Dendritic cell treated with granulocyte-macrophage colony-stimulating factor and Interleukin-4, amounts not matched to agents 40 ng/mL and 50 ng/mL, for 4 days (primary cell): ENCODE results near the gene C1orf226.

Experiments
- H3K27ac Mint-ChIP-seq: one replicate; pipeline ENCODE4 v1.8.0; 2022; ENCODE audit warnings: mild to moderate bottlenecking, mixed read lengths
- H3K27me3 Mint-ChIP-seq: one replicate; pipeline ENCODE4 v1.8.0; 2022; ENCODE audit warnings: mild to moderate bottlenecking, mixed read lengths
- H3K36me3 Mint-ChIP-seq: one replicate; pipeline ENCODE4 v1.8.0; 2022; ENCODE audit warnings: low read depth, mixed read lengths
- H3K4me1 Mint-ChIP-seq: one replicate; pipeline ENCODE4 v1.8.0; 2022; ENCODE audit warnings: low read depth, mixed read lengths
- H3K4me3 Mint-ChIP-seq: one replicate; pipeline ENCODE4 v1.8.0; 2022; ENCODE audit warnings: mild to moderate bottlenecking, moderate library complexity, mixed read lengths
- H3K9me3 Mint-ChIP-seq: one replicate; pipeline ENCODE4 v1.8.0; 2022; ENCODE audit warnings: mixed read lengths
- intact Hi-C: fragments of 100-400 bp; cut with micrococcal nuclease; formaldehyde crosslinking; loops from one replicate; pipeline ENCODE4 v1.15.0; 2022

Gene C1orf226

DNA sequence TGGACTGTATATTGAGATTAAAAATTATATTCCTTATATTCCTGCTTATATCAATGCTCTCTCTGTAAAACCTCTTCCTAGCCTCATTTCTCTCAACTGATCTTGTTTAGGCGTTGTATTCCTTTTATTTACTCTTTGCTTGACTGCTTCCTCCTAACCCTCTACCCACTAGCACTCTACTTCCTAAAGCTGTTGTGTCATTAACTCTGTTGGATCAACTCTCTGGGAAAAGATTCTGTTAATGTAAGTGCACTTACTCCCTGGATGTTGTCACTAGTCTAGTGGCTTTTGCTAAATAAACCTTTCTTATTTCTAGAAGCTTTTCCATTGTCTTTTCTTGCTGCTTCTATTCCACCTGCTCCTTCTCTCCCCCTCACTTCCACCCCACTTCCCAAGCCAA is 11.4 kb upstream of the C1orf226 start:
- Mint-ChIP-seq H3K4me1 (no peaks in the 10 kb centered on the region), H3K9me3 (no peaks in the 10 kb centered on the region), H3K27ac (no peak overlapping the region), H3K27me3 (peaks cover 3% of the 10 kb centered on the region), H3K4me3 (no peak overlapping the region), H3K36me3 (no peaks in the 10 kb centered on the region)
- intact Hi-C loops = no loop called here

GRCh38 chr1:162370721-162371120 is 10.8 kb upstream of the C1orf226 start:
- H3K4me3 Mint-ChIP-seq = no peak overlapping the region

DNA sequence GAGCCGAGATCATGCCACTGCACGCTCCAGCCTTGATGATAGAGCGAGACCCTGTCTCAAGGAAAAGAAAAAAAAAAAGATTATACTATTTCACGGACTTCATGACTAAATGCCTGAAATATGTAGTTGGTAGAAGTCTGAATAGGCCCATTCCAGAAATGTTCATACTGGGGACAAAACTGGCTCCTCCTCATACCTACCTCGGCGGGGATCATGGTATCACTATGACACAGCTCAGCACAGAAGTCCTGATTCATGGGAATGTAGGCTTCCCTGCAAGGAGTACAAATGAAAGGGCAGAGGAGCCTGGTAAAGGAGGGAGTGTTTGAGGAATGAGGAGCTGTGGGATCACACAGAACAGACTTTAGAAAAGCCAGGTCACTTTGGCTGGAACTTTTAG is 9.9 kb upstream of the C1orf226 start:
- intact Hi-C loops = no loop called here
- no peaks in the 10 kb centered on the region for H3K27me3 Mint-ChIP-seq
- no peak overlapping the region for H3K27ac Mint-ChIP-seq

More at GRCh38 chr1:162370721-162371120, 10.8 kb upstream of the C1orf226 start:
- H3K36me3 Mint-ChIP-seq = no peaks in the 10 kb centered on the region
- no peaks in the 10 kb centered on the region for H3K4me1 Mint-ChIP-seq
- H3K27ac Mint-ChIP-seq = no peak overlapping the region
- intact Hi-C loops = no loop called here
- no peaks in the 10 kb centered on the region for H3K27me3 Mint-ChIP-seq
- H3K9me3 Mint-ChIP-seq = no peaks in the 10 kb centered on the region

DNA sequence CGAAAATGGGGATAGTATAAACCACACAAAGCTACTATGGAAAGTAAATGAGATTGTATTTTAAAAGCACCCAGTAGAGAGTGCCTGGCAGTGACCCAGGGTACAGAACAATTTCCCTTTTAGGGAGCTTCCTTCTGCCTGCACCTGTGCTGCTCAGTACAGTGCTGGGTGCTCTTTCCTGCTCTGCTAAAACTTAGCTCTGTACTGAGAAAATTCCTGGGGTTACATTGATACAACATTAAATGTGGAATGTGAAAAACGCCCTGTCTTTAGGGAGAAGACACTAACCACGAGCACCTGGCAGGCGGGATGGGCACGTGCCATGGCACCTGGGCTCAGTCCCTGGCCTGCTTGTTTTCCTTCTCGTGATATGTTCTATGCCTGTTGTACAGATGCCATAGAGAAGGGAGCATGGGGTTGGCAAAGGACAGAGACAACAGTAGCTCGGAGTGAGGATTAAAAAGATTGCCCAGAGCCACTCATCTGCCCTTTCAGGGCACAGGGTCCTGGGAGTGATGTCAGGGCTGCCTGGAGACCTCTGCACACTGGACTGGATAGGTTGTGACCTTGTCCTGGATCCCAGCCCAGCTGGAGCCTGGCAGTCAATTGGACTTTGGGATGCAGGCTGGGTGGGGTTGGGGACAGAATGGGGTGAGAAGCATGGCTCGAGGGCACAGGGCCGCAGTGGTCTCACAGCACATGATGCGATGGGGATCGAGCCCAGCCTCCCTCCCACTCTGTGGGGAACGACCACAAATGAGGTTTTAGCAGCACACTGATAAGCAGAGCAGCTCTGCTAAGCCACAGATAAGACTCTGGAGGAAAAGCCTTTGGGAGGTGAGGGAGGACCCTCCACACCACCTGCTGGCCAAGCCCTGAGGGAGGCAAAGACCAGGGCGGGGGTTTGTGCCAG is 9.1 kb upstream of the C1orf226 start:
- no peaks in the 10 kb centered on the region for H3K4me1 Mint-ChIP-seq
- no peaks in the 10 kb centered on the region for H3K9me3 Mint-ChIP-seq
- no peaks in the 10 kb centered on the region for H3K36me3 Mint-ChIP-seq
- intact Hi-C loops = no loop called here
- H3K27me3 Mint-ChIP-seq = no peaks in the 10 kb centered on the region
- no peak overlapping the region for H3K4me3 Mint-ChIP-seq
- no peak overlapping the region for H3K27ac Mint-ChIP-seq

More for the DNA sequence above, 9.9 kb upstream of the C1orf226 start:
- H3K36me3 Mint-ChIP-seq = no peaks in the 10 kb centered on the region
- no peaks in the 10 kb centered on the region for H3K9me3 Mint-ChIP-seq
- no peak overlapping the region for H3K4me3 Mint-ChIP-seq
- no peaks in the 10 kb centered on the region for H3K4me1 Mint-ChIP-seq

DNA sequence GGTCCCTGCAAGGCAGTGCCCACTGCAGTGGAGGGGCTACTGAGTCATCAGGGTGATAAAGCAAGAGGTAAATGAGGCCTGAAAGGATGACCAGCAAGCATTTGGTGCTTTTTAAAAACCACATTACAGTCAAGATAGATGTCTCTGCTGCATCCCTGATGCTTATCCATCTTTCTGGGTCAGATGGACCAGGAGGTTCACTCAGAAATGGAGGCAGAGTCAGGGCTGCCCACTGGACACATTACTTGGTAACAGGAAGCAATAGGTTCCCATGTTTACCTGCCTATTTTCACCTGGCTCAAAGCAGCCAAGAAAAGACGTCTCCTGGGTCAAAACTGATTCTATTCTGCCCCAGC is 8.5 kb upstream of the C1orf226 start:
- H3K4me3 Mint-ChIP-seq = no peak overlapping the region
- intact Hi-C loops = no loop called here
- H3K27ac Mint-ChIP-seq = no peak overlapping the region
- H3K36me3 Mint-ChIP-seq = no peaks in the 10 kb centered on the region
- no peaks in the 10 kb centered on the region for H3K4me1 Mint-ChIP-seq
- no peaks in the 10 kb centered on the region for H3K27me3 Mint-ChIP-seq
- no peaks in the 10 kb centered on the region for H3K9me3 Mint-ChIP-seq

DNA sequence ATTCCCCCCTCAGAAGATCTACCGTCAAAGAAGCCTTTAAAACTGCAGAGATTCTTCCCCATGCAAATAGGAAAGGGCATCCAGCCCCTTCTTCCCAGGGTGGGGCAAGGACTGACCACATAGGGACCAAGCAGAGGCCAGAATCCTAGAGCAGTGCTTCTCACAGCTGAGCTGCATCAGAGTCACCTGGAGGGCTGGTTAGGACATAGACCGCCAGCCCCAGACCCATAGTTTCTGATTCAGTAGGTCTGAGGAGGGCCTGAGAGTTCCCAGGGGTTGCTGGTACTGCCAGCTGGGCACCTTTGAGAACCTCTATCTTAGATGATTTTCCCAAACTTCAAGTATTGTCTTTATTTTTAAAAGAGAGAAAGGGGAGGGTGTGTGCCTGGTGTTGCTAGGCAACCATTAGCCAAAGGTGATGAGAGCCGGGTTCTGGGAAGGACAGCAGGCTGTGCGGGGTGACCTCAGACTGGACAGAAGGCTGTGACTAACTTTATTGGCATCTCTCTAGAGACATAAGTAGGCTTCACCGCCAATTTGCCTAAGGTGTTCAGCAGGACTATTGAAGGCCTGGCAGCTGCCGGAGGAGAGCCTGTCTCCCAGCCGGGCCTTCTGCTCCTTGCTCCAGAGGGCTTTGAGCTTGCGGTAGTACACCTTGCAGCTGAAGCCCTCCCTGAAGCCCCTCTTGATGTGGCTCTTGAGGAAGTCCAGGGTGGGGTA is 7.8 kb upstream of the C1orf226 start:
- intact Hi-C loops = no loop called here
- Mint-ChIP-seq H3K36me3 (no peaks in the 10 kb centered on the region), H3K27ac (no peak overlapping the region), H3K4me3 (no peak overlapping the region), H3K9me3 (no peaks in the 10 kb centered on the region), H3K4me1 (no peaks in the 10 kb centered on the region), H3K27me3 (no peaks in the 10 kb centered on the region)

- Mint-ChIP-seq H3K27me3 (peaks cover 1% of the 10 kb centered on the region), H3K4me3 (no peak overlapping the region), H3K4me1 (no peaks in the 10 kb centered on the region), H3K27ac (no peak overlapping the region), H3K36me3 (no peaks in the 10 kb centered on the region), H3K9me3 (no peaks in the 10 kb centered on the region)
- intact Hi-C loops = no loop called here
Measured at GRCh38 chr1:162374406-162374805, 7.1 kb upstream of the C1orf226 start.

- Mint-ChIP-seq H3K36me3 (no peaks in the 10 kb centered on the region), H3K4me1 (no peaks in the 10 kb centered on the region), H3K27ac (no peak overlapping the region), H3K9me3 (no peaks in the 10 kb centered on the region), H3K4me3 (no peak overlapping the region), H3K27me3 (peaks cover 1% of the 10 kb centered on the region)
- intact Hi-C loops = no loop called here
Measured at GRCh38 chr1:162375463-162375862, 6.1 kb upstream of the C1orf226 start.

DNA sequence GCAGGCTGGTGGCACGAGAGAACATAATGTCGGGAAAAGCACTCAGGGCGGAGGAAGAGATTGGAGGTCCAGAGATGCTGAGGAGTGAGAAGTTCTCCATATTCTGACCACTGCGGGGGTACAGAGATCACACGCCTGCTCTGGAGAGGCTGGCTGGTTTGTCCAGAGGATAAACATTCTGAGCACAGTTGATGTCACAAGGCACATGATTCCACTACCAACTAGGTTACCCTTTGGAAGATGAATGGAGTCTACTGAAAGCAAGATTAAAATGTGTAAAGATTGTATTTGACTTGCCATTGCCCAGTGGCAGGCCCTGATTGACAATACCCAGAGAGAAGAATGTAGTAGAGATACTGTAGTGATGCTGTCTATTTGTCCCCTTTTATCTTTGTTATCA is 4.8 kb upstream of the C1orf226 start, which contains the start of gene SPATA46:
TSS of gene SPATA46 (minus strand) at position 164 of the 400 bp plus-strand sequence. CDS start at position 100, 64 bp downstream.
- Mint-ChIP-seq H3K27ac (no peak within 1 kb of the TSS), H3K4me3 (no peak within 1 kb of the TSS), H3K4me1 (no peaks in the 10 kb centered on the region), H3K9me3 (no peaks in the 10 kb centered on the region), H3K36me3 (no peaks in the 10 kb centered on the region), H3K27me3 (peaks cover 1% of the 10 kb centered on the region)
- intact Hi-C loops = no loop called here

DNA sequence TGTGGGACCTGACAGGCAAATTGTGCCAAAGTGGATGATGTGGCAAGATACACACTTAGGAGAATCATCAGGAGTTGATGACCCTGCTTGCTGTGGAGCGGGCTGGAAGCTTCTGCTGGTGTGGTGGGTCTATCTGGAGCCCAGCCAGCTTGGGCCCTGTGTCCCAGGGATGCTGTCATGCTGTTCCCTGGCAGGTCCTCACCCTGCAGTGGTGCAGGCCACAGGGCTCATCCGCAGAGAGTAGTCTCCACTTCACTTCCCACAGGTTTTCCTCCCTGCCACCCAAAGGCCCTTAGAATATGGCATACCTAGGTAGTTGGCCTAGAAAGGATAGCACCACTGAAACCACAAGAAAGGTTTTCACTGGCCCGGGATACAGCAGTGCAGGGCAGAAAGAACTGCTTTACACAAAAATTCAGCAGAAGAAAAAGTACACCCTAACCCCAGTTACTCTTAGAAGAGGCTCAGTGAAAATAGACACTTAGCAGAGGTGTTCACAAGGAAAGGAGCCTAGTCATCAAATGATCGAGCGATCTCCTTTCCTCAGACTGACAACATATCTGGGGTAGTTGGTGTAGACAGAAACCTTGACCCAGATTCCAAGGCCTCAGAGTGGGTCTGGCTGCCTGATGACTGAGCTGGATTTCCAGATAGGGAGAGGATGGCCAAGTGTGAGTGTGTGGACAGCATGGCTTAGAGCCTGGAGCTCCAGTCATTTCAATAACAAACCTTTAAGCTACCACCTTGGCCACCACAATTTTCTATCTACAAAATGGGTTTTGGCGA is 1.3 kb upstream of the C1orf226 start:
- intact Hi-C loops = no loop called here
- Mint-ChIP-seq H3K27ac (no peak overlapping the region), H3K4me1 (no peaks in the 10 kb centered on the region), H3K36me3 (no peaks in the 10 kb centered on the region), H3K4me3 (no peak overlapping the region), H3K9me3 (no peaks in the 10 kb centered on the region), H3K27me3 (peaks cover 1% of the 10 kb centered on the region)

DNA sequence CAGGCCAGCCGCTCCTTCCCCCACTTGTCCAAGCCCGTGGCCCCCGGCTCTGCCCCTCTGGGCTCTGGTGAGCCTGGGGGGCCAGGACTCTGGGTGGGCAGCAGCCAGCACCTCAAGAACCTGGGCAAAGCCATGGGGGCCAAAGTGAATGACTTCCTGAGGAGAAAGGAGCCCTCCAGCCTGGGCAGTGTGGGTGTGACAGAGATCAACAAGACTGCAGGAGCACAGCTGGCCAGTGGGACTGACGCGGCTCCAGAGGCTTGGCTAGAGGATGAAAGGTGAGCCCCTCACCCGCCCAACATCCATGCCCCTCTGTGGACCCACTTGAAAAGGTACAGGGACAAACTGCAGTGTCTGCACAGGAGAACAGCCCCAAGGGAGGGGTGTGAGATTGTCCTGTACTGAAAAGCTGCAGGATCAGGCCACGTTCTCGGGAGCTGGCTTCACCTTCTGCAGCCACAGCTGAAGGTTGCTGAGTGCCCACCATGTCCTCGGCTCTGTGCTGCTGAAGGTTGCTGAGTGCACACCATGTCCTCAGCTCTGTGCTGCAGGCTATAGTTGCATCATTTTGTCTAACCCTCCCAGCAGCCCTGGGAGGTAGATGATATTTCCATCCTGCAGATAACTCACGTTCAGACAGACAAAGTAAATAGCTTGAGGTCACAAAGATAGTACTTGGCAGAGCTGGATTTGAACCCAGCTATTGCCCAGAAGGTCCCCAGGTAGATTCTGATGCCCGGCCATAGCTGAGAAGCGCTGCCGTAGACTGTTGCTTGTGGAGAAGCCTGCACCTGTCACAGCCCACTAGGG is 618 bp downstream of the C1orf226 start:
- Mint-ChIP-seq H3K27me3 (peaks cover 1% of the 10 kb centered on the region), H3K36me3 (no peaks in the 10 kb centered on the region), H3K9me3 (no peaks in the 10 kb centered on the region), H3K27ac (no peak overlapping the region), H3K4me3 (no peak overlapping the region), H3K4me1 (peaks cover 10% of the 10 kb centered on the region)
- intact Hi-C loops = no loop called here

- Mint-ChIP-seq H3K4me3 (no peak overlapping the region), H3K4me1 (peaks cover 10% of the 10 kb centered on the region), H3K27me3 (peaks cover 1% of the 10 kb centered on the region), H3K27ac (no peak overlapping the region), H3K9me3 (no peaks in the 10 kb centered on the region), H3K36me3 (no peaks in the 10 kb centered on the region)
- intact Hi-C loops = no loop called here
Measured at GRCh38 chr1:162383091-162383490, 1.6 kb downstream of the C1orf226 start.

- no peaks in the 10 kb centered on the region for H3K36me3 Mint-ChIP-seq
- intact Hi-C loops = no loop called here
Measured at GRCh38 chr1:162383516-162383915, 2.0 kb downstream of the C1orf226 start.

More at GRCh38 chr1:162383516-162383915, 2.0 kb downstream of the C1orf226 start:
- H3K27me3 Mint-ChIP-seq = peaks cover 1% of the 10 kb centered on the region
- peaks cover 10% of the 10 kb centered on the region for H3K4me1 Mint-ChIP-seq
- no peaks in the 10 kb centered on the region for H3K9me3 Mint-ChIP-seq
- no peak overlapping the region for H3K4me3 Mint-ChIP-seq
- H3K27ac Mint-ChIP-seq = no peak overlapping the region
